ENCODE data around the gene USP9X. TPM values are rescaled to one million over a fixed set of nuclear protein-coding genes. Genes with fewer than 3 reads are reported as not detected.

The USP9X gene, protein sequence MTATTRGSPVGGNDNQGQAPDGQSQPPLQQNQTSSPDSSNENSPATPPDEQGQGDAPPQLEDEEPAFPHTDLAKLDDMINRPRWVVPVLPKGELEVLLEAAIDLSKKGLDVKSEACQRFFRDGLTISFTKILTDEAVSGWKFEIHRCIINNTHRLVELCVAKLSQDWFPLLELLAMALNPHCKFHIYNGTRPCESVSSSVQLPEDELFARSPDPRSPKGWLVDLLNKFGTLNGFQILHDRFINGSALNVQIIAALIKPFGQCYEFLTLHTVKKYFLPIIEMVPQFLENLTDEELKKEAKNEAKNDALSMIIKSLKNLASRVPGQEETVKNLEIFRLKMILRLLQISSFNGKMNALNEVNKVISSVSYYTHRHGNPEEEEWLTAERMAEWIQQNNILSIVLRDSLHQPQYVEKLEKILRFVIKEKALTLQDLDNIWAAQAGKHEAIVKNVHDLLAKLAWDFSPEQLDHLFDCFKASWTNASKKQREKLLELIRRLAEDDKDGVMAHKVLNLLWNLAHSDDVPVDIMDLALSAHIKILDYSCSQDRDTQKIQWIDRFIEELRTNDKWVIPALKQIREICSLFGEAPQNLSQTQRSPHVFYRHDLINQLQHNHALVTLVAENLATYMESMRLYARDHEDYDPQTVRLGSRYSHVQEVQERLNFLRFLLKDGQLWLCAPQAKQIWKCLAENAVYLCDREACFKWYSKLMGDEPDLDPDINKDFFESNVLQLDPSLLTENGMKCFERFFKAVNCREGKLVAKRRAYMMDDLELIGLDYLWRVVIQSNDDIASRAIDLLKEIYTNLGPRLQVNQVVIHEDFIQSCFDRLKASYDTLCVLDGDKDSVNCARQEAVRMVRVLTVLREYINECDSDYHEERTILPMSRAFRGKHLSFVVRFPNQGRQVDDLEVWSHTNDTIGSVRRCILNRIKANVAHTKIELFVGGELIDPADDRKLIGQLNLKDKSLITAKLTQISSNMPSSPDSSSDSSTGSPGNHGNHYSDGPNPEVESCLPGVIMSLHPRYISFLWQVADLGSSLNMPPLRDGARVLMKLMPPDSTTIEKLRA (N-terminal part only)
- 100 to 1,000 TPM in 3 of 4 donors, 10 to 100 TPM in 1; 90.3 to 120 (median 110) TPM for total RNA-seq

GRCh38 chrX:41084893-41085511 lies at the start of gene USP9X:
Gene USP9X, plus strand, starts transcription at chrX:41085445. Its CDS starts 38,184 bp downstream, at chrX:41123629.
- DNase-seq (peak; percentile 87 to 89), ATAC-seq (peak; percentile 55 to 75)
- H3K4me1 ChIP-seq: peaks cover 16 to 33% of the 10 kb centered on the region in 2 donors
- H3K27ac ChIP-seq: peak within 1 kb of the TSS; percentile 91 to 100 (median 96)
- in situ Hi-C loops (cut with MboI; ENCODE audit: low sequenced_read_pairs in 4 of 4): no loop called here
- H3K36me3 ChIP-seq: no peaks in the 10 kb centered on the region
- H3K4me3 ChIP-seq: peak within 1 kb of the TSS; percentile 72 to 93 (median 86)
- H3K9me3 ChIP-seq: no peaks in the 10 kb centered on the region
- intact Hi-C loops (cut with DNase I; ENCODE audit: low total_unique reads): loop anchor here (1.0 to 5.0 kb wide), 7 partner anchors 26 to 438 kb away; partner anchors contain the start of genes CXorf38, DDX3X and MED14
- H3K27me3 ChIP-seq: no peaks in the 10 kb centered on the region
- TF ChIP-seq, protein P1, sequence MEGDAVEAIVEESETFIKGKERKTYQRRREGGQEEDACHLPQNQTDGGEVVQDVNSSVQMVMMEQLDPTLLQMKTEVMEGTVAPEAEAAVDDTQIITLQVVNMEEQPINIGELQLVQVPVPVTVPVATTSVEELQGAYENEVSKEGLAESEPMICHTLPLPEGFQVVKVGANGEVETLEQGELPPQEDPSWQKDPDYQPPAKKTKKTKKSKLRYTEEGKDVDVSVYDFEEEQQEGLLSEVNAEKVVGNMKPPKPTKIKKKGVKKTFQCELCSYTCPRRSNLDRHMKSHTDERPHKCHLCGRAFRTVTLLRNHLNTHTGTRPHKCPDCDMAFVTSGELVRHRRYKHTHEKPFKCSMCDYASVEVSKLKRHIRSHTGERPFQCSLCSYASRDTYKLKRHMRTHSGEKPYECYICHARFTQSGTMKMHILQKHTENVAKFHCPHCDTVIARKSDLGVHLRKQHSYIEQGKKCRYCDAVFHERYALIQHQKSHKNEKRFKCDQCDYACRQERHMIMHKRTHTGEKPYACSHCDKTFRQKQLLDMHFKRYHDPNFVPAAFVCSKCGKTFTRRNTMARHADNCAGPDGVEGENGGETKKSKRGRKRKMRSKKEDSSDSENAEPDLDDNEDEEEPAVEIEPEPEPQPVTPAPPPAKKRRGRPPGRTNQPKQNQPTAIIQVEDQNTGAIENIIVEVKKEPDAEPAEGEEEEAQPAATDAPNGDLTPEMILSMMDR (IDR thresholded peaks at IDR 0.05 in 4 of 5, conservative IDR thresholded peaks at IDR 0.05 in 1 of 5): no peak
- TF ChIP-seq POLR2A (IDR thresholded peaks at IDR 0.05): peak; percentile 84 to 86

DNA sequence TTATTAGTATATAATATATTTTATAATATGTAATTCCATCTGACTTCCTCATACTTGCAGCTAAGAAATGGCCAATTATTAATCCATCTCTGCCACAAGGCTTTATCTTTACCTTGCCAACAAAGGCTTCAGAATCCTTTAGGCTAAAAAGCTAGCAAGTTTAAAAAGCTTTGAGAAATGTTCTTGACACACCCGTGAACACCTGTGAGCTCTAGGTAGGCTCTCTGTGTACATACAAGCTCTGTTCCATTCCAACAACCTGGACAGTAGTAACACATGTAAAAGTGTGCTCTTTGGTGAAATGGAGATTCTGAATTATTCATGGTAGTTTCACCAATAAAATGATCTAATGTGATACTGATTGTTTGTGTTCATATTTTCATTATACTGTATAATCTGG lies 49.7 kb upstream of the USP9X start:
- Histone ChIP-seq H3K27me3 (peaks cover 0 to 12% (median 0%) of the 10 kb centered on the region in 3 donors), H3K27ac (no peak overlapping the region), H3K36me3 (no peaks in the 10 kb centered on the region), H3K9me3 (no peaks in the 10 kb centered on the region), H3K4me3 (no peak overlapping the region), H3K4me1 (no peaks in the 10 kb centered on the region)
- no peak for ATAC-seq
- intact Hi-C loops (cut with DNase I; ENCODE audit: low total_unique reads) (no loop called here), in situ Hi-C loops (cut with MboI; ENCODE audit: low sequenced_read_pairs in 4 of 4) (no loop called here)
- DNase-seq: no peak
- TF ChIP-seq, protein P1 (IDR thresholded peaks at IDR 0.05 in 4 of 5, conservative IDR thresholded peaks at IDR 0.05 in 1 of 5): no peak
- TF ChIP-seq POLR2A (IDR thresholded peaks at IDR 0.05): no peak

- Histone ChIP-seq H3K27ac (no peak overlapping the region), H3K36me3 (no peaks in the 10 kb centered on the region), H3K27me3 (peaks cover 0 to 12% (median 0%) of the 10 kb centered on the region in 3 donors), H3K4me1 (no peaks in the 10 kb centered on the region), H3K4me3 (no peak overlapping the region), H3K9me3 (no peaks in the 10 kb centered on the region)
- in situ Hi-C loops (cut with MboI; ENCODE audit: low sequenced_read_pairs in 4 of 4) (no loop called here), intact Hi-C loops (cut with DNase I; ENCODE audit: low total_unique reads) (no loop called here)
- ATAC-seq: no peak
- no peak for DNase-seq
- TF ChIP-seq POLR2A (IDR thresholded peaks at IDR 0.05): no peak
- TF ChIP-seq, protein P1 (IDR thresholded peaks at IDR 0.05 in 4 of 5, conservative IDR thresholded peaks at IDR 0.05 in 1 of 5): no peak
These were observed 48.4 kb upstream of the USP9X start for GRCh38 chrX:41036668-41037326.

- H3K4me3 ChIP-seq: no peak overlapping the region
- H3K9me3 ChIP-seq: no peaks in the 10 kb centered on the region
- in situ Hi-C loops (cut with MboI; ENCODE audit: low sequenced_read_pairs in 4 of 4) (no loop called here), intact Hi-C loops (cut with DNase I; ENCODE audit: low total_unique reads) (no loop called here)
- no peaks in the 10 kb centered on the region for H3K4me1 ChIP-seq
- DNase-seq: no peak
- no peak for TF ChIP-seq POLR2A (IDR thresholded peaks at IDR 0.05)
- TF ChIP-seq, protein P1 (IDR thresholded peaks at IDR 0.05 in 4 of 5, conservative IDR thresholded peaks at IDR 0.05 in 1 of 5): no peak
- no peak for ATAC-seq
- peaks cover 0 to 5% (median 0%) of the 10 kb centered on the region in 3 donors for H3K27me3 ChIP-seq
- no peak overlapping the region for H3K27ac ChIP-seq
- H3K36me3 ChIP-seq: no peaks in the 10 kb centered on the region
These were observed 42.0 kb upstream of the USP9X start for GRCh38 chrX:41043196-41043595.

Data from gastrocnemius medialis (tissue), 4 donors.